ENCODE results near the gene MYO10.

Gene MYO10

GRCh38 chr5:16812911-16813310 is 123.2 kb downstream of the MYO10 start:
- no peak overlapping the region for H3K27ac ChIP-seq (ENCODE audit: low read depth, low read length, severe bottlenecking)
- no peak overlapping the region for H3K4me3 ChIP-seq (ENCODE audit: extremely low read depth, insufficient read depth, low read length, poor library complexity, severe bottlenecking)
- peaks cover 23% of the 10 kb centered on the region for H3K4me1 ChIP-seq (ENCODE audit: control insufficient read depth, insufficient read depth, low read length, poor library complexity, severe bottlenecking)
- H3K36me3 ChIP-seq (ENCODE audit: control insufficient read depth, insufficient read depth, low read length), result peaks cover 54% of the 10 kb centered on the region
- WGBS, 2 experiments (ENCODE audit: insufficient coverage in 2 of 2), result 82 to 88% methylated on average over 3 to 4 of the region's 4 CpGs
- no peaks in the 10 kb centered on the region for H3K9me3 ChIP-seq (ENCODE audit: control insufficient read depth, low read length)

- Histone ChIP-seq H3K4me1 (ENCODE audit: control insufficient read depth, insufficient read depth, low read length, poor library complexity, severe bottlenecking) (peaks cover 23% of the 10 kb centered on the region), H3K9me3 (ENCODE audit: control insufficient read depth, low read length) (no peaks in the 10 kb centered on the region), H3K4me3 (ENCODE audit: extremely low read depth, insufficient read depth, low read length, poor library complexity, severe bottlenecking) (no peak overlapping the region), H3K27ac (ENCODE audit: low read depth, low read length, severe bottlenecking) (no peak overlapping the region), H3K36me3 (ENCODE audit: control insufficient read depth, insufficient read depth, low read length) (peaks cover 49% of the 10 kb centered on the region)
- 100% methylated on average over 1 of the region's 3 CpGs; no CpG with 5 or more reads in 1 of the 2 experiments for WGBS, 2 experiments (ENCODE audit: insufficient coverage in 2 of 2)
Observed at GRCh38 chr5:16812448-16812847, 123.6 kb downstream of the MYO10 start.

GRCh38 chr5:16810208-16810854 is 125.8 kb downstream of the MYO10 start:
- H3K4me3 ChIP-seq (ENCODE audit: extremely low read depth, insufficient read depth, low read length, poor library complexity, severe bottlenecking), result no peak overlapping the region
- H3K36me3 ChIP-seq (ENCODE audit: control insufficient read depth, insufficient read depth, low read length), result peaks cover 33% of the 10 kb centered on the region
- no peaks in the 10 kb centered on the region for H3K9me3 ChIP-seq (ENCODE audit: control insufficient read depth, low read length)
- WGBS, 2 experiments (ENCODE audit: insufficient coverage in 2 of 2), result 85 to 93% methylated on average over 9 of the region's 9 CpGs
- peaks cover 29% of the 10 kb centered on the region for H3K4me1 ChIP-seq (ENCODE audit: control insufficient read depth, insufficient read depth, low read length, poor library complexity, severe bottlenecking)
- peak overlapping the region; percentile 50 for H3K27ac ChIP-seq (ENCODE audit: low read depth, low read length, severe bottlenecking)

- peak overlapping the region; percentile 50 for H3K27ac ChIP-seq (ENCODE audit: low read depth, low read length, severe bottlenecking)
- peaks cover 33% of the 10 kb centered on the region for H3K36me3 ChIP-seq (ENCODE audit: control insufficient read depth, insufficient read depth, low read length)
- no peaks in the 10 kb centered on the region for H3K9me3 ChIP-seq (ENCODE audit: control insufficient read depth, low read length)
- WGBS, 2 experiments (ENCODE audit: insufficient coverage in 2 of 2), result 81 to 90% methylated on average over 5 to 8 of the region's 12 CpGs
- H3K4me1 ChIP-seq (ENCODE audit: control insufficient read depth, insufficient read depth, low read length, poor library complexity, severe bottlenecking), result peaks cover 32% of the 10 kb centered on the region
- H3K4me3 ChIP-seq (ENCODE audit: extremely low read depth, insufficient read depth, low read length, poor library complexity, severe bottlenecking), result no peak overlapping the region
Observed at GRCh38 chr5:16809395-16810207, 126.5 kb downstream of the MYO10 start.

- H3K27ac ChIP-seq (ENCODE audit: low read depth, low read length, severe bottlenecking), result no peak overlapping the region
- H3K4me1 ChIP-seq (ENCODE audit: control insufficient read depth, insufficient read depth, low read length, poor library complexity, severe bottlenecking), result peaks cover 37% of the 10 kb centered on the region
- no peaks in the 10 kb centered on the region for H3K9me3 ChIP-seq (ENCODE audit: control insufficient read depth, low read length)
- H3K4me3 ChIP-seq (ENCODE audit: extremely low read depth, insufficient read depth, low read length, poor library complexity, severe bottlenecking), result no peak overlapping the region
- peaks cover 34% of the 10 kb centered on the region for H3K36me3 ChIP-seq (ENCODE audit: control insufficient read depth, insufficient read depth, low read length)
- 97 to 100% methylated on average over 9 of the region's 11 CpGs for WGBS, 2 experiments (ENCODE audit: insufficient coverage in 2 of 2)
Observed at GRCh38 chr5:16809010-16809394, 127.1 kb downstream of the MYO10 start.

GRCh38 chr5:16808021-16808420 is 128.1 kb downstream of the MYO10 start:
- H3K4me1 ChIP-seq (ENCODE audit: control insufficient read depth, insufficient read depth, low read length, poor library complexity, severe bottlenecking), result peaks cover 37% of the 10 kb centered on the region
- 98 to 100% methylated on average over 3 to 4 of the region's 7 CpGs for WGBS, 2 experiments (ENCODE audit: insufficient coverage in 2 of 2)

GRCh38 chr5:16807547-16807864 is 128.6 kb downstream of the MYO10 start:
- Histone ChIP-seq H3K27ac (ENCODE audit: low read depth, low read length, severe bottlenecking) (no peak overlapping the region), H3K4me3 (ENCODE audit: extremely low read depth, insufficient read depth, low read length, poor library complexity, severe bottlenecking) (no peak overlapping the region), H3K36me3 (ENCODE audit: control insufficient read depth, insufficient read depth, low read length) (peaks cover 30% of the 10 kb centered on the region), H3K9me3 (ENCODE audit: control insufficient read depth, low read length) (no peaks in the 10 kb centered on the region), H3K4me1 (ENCODE audit: control insufficient read depth, insufficient read depth, low read length, poor library complexity, severe bottlenecking) (peaks cover 36% of the 10 kb centered on the region)
- 96 to 98% methylated on average over 5 of the region's 5 CpGs for WGBS, 2 experiments (ENCODE audit: insufficient coverage in 2 of 2)

More at GRCh38 chr5:16808021-16808420, 128.1 kb downstream of the MYO10 start:
- no peak overlapping the region for H3K4me3 ChIP-seq (ENCODE audit: extremely low read depth, insufficient read depth, low read length, poor library complexity, severe bottlenecking)
- no peaks in the 10 kb centered on the region for H3K9me3 ChIP-seq (ENCODE audit: control insufficient read depth, low read length)
- peaks cover 35% of the 10 kb centered on the region for H3K36me3 ChIP-seq (ENCODE audit: control insufficient read depth, insufficient read depth, low read length)
- no peak overlapping the region for H3K27ac ChIP-seq (ENCODE audit: low read depth, low read length, severe bottlenecking)

GRCh38 chr5:16806711-16807546 is 129.2 kb downstream of the MYO10 start:
- Histone ChIP-seq H3K27ac (ENCODE audit: low read depth, low read length, severe bottlenecking) (no peak overlapping the region), H3K9me3 (ENCODE audit: control insufficient read depth, low read length) (no peaks in the 10 kb centered on the region), H3K4me1 (ENCODE audit: control insufficient read depth, insufficient read depth, low read length, poor library complexity, severe bottlenecking) (peaks cover 31% of the 10 kb centered on the region), H3K36me3 (ENCODE audit: control insufficient read depth, insufficient read depth, low read length) (peaks cover 28% of the 10 kb centered on the region), H3K4me3 (ENCODE audit: extremely low read depth, insufficient read depth, low read length, poor library complexity, severe bottlenecking) (no peak overlapping the region)
- 94 to 97% methylated on average over 10 of the region's 12 CpGs for WGBS, 2 experiments (ENCODE audit: insufficient coverage in 2 of 2)

GRCh38 chr5:16805486-16805885 is 130.6 kb downstream of the MYO10 start:
- Histone ChIP-seq H3K4me1 (ENCODE audit: control insufficient read depth, insufficient read depth, low read length, poor library complexity, severe bottlenecking) (peaks cover 27% of the 10 kb centered on the region), H3K4me3 (ENCODE audit: extremely low read depth, insufficient read depth, low read length, poor library complexity, severe bottlenecking) (no peak overlapping the region), H3K36me3 (ENCODE audit: control insufficient read depth, insufficient read depth, low read length) (peaks cover 35% of the 10 kb centered on the region), H3K9me3 (ENCODE audit: control insufficient read depth, low read length) (no peaks in the 10 kb centered on the region), H3K27ac (ENCODE audit: low read depth, low read length, severe bottlenecking) (no peak overlapping the region)
- 97 to 98% methylated on average over 4 to 6 of the region's 7 CpGs for WGBS, 2 experiments (ENCODE audit: insufficient coverage in 2 of 2)

GRCh38 chr5:16803831-16804230 is 132.3 kb downstream of the MYO10 start:
- Histone ChIP-seq H3K27ac (ENCODE audit: low read depth, low read length, severe bottlenecking) (no peak overlapping the region), H3K4me3 (ENCODE audit: extremely low read depth, insufficient read depth, low read length, poor library complexity, severe bottlenecking) (no peak overlapping the region), H3K36me3 (ENCODE audit: control insufficient read depth, insufficient read depth, low read length) (peaks cover 44% of the 10 kb centered on the region), H3K9me3 (ENCODE audit: control insufficient read depth, low read length) (no peaks in the 10 kb centered on the region), H3K4me1 (ENCODE audit: control insufficient read depth, insufficient read depth, low read length, poor library complexity, severe bottlenecking) (peaks cover 14% of the 10 kb centered on the region)
- 94 to 97% methylated on average over 8 to 9 of the region's 9 CpGs for whole genome bisulfite sequencing, 2 experiments (ENCODE audit: insufficient coverage in 2 of 2)

Data from mesodermal cell (in vitro differentiated cells).